Stimulated activated CD8-positive, alpha-beta memory T cell treated with anti-CD3 and anti-CD28 coated beads, Interleukin-7, amount 100 ng/mL, for 1 hour (primary cell): Measurements from ENCODE around the gene TSC1.
A peak's percentile ranks its signal among the peaks of the same experiment; 100 is the strongest.
"Not testable (repeated sequence)": the region's sequence is repeated elsewhere in the genome, so short reads cannot be mapped to it uniquely, and the experiment has no call there.

Experiments
- DNase-seq, 2 donors: peaks; one replicate each; pipeline ENCODE4 v3.0.0-alpha.2; 2020; ENCODE audit warnings: low read depth in 2 of 2

Gene TSC1

DNA sequence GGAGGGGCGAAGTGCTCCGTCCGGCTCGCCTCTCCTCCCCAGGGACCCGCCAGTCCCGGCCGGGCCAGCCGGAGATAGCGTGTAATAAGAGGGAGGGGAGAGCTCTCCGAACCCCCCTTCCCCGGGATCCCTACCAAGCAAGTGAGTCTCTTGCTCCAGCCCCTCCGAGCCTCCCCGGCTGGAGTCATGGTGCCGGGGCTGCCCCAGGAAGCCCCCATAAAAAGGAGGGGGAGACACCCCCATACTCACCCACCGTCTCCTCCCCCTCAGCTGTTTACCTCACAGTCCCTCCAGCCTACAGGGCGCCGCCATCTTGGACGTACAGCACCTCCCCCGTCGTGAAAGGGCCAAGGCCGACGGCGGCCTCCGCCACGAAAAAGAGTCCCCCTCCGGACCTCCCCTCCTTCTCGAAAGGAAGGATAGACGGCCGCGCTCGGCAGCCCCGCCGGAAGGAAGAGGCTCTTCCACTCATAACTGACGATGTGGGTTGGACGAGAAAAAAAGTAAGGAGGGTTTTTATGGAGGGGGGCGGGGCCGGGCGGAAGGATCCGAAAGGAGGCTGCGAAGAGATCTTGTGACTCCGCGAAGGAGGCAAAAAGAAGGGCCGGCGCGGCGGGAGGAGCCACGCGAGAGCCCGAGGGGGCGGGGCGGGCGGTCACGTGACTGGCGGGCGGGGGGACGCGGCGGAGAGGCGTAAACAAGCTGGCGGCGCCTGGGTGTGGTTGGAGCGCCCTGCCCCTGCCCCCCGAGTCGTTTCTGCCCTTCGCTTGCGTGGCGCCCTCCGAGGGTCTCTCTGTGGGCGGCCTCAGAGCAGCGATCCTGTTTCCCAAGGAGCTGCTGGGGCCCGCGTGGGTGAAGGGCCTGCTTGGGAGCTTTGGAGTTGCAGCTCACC is at the start of gene TSC1:
TSC1 (minus strand) TSS at position 323 of the 892 bp plus-strand sequence. CDS start 15,744 bp downstream, outside the sequence.
- DNase-seq, result peak; percentile 98

DNA sequence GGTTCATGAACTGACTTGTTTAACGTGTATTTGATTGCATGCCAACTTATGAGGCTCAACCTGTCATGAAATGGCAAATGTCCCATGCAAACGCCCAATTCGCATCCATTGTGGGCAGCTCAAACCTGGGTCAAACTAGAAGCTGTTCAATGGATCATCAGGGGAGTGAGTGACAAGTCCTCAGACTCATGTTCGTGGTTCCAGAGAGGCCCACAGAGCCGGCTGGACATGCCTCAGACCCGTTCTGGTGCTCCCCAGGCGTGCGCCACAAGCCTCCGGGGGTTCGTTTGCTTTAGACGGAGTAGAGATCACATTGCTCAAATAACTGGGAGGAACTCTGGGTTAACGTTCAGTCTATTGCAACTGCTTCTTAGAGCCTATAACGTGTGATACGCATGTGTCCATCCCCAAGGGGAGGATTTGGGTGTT is 49.1 kb upstream of the TSC1 start:
- DNase-seq, result no peak

GRCh38 chr9:132991351-132992300 is 47.2 kb upstream of the TSC1 start:
- DNase-seq, result no peak

GRCh38 chr9:132990781-132991180 is 46.4 kb upstream of the TSC1 start:
- no peak for DNase-seq

DNA sequence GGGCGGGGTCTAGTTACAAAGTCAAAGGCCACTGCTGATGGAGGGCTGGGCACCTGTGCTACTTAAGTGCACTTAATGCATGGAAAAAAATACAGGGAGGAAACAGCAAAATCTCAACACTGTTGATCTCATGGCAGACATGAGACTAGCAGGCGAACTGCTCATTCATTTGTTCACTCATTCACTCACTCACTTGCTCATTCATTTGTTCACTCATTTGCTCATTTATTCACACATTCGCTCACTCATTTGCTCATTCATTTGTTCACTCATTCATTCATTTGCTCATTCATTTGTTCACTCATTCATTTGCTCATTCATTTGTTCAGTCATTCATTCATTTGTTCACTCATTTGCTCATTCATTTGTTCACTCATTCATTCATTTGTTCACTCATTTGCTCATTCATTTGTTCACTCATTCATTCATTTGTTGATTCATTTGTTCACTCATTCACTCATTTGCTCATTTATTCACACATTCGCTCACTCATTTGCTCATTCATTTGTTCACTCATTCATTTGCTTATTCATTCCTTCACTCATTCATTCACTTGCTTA is 45.7 kb upstream of the TSC1 start:
- not testable (repeated sequence) for DNase-seq

DNA sequence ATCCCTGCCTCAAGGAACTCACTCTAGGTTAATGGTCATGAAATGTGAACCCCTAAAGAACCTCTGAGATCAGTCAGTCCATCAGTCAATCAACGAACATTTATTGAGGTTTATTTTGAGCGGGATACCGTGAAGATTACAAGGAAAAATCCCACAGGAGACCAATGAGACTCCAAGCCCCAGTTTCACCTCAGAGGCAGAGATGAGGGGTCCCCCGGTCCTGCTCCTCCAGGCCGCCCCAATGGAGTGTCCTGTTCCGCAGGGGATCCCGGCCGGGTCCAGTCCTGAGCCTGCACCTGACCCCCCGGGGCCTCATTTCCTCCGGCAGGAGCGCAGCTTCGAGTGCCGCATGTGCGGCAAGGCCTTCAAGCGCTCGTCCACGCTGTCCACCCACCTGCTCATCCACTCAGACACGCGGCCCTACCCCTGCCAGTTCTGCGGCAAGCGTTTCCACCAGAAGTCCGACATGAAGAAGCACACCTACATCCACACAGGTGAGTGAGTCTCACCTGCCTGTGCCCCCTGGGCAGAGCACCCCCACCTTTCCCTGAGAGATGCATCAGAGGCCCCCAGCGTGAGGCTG is 45.1 kb upstream of the TSC1 start:
- no peak for DNase-seq

DNA sequence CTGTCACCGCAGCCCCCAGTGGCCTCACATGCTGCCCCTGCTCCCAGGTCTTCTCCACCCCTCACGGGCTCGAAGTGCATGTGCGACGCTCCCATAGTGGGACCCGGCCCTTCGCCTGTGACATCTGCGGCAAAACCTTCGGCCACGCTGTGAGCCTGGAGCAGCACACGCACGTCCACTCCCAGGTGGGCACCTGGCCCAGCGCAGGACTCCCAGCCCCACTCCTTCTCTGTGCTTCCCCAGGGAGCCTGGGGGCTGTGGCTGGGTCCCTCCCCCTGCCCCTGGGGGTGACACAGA is 44.5 kb upstream of the TSC1 start:
- no peak for DNase-seq

- DNase-seq, result no peak
These were observed 44.0 kb upstream of the TSC1 start for GRCh38 chr9:132988244-132989013.

DNA sequence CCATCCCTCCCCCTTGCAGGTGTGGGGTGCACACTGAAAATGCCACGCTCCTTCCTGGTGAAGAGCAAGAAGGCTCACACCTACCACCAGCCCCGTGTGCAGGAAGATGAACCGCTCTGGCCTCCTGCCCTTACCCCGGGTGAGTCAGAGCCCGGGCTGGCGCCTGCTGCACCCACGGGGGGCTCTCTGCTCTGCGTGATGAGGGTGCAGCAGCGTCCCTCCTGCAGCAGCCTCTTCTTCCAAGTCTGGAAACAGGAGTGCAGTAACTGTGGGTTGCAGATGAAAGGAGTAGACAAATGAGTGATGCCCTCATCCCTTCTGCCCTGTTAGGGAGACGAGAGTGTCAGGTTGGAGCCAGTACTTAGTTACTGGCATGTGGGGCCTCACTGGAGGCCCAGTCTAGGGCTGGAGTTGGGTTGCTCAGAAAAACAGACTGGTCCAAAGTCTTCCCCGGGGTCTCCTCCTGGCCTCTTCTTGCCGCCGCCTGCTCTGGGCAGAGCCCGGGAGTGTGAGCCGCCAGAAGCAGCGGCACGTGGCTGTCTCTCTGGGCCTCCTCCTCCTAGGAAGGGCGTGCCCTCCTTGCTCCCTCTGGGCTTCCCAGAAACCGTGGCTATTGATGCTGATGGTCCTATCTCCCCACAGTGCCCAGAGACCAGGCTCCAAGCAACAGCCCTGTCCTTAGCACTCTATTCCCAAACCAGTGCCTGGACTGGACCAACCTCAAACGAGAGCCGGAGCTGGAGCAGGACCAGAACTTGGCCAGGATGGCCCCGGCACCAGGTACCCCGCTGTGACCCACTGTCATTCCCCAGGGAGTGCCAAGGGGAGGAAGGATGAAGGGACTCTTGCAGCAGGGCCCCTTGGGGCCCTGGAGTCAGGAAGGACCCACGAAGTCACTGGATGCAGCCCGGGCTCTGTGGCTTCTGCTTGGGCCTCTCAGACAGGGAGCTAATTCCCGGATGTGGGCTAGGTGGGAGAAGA is 42.5 kb upstream of the TSC1 start:
- DNase-seq, result no peak

GRCh38 chr9:132986114-132986513 is 41.7 kb upstream of the TSC1 start:
- no peak for DNase-seq

- DNase-seq, result no peak
These were observed 41.1 kb upstream of the TSC1 start for GRCh38 chr9:132985489-132985888.

- no peak for DNase-seq
These were observed 40.6 kb upstream of the TSC1 start for GRCh38 chr9:132985071-132985350.

DNA sequence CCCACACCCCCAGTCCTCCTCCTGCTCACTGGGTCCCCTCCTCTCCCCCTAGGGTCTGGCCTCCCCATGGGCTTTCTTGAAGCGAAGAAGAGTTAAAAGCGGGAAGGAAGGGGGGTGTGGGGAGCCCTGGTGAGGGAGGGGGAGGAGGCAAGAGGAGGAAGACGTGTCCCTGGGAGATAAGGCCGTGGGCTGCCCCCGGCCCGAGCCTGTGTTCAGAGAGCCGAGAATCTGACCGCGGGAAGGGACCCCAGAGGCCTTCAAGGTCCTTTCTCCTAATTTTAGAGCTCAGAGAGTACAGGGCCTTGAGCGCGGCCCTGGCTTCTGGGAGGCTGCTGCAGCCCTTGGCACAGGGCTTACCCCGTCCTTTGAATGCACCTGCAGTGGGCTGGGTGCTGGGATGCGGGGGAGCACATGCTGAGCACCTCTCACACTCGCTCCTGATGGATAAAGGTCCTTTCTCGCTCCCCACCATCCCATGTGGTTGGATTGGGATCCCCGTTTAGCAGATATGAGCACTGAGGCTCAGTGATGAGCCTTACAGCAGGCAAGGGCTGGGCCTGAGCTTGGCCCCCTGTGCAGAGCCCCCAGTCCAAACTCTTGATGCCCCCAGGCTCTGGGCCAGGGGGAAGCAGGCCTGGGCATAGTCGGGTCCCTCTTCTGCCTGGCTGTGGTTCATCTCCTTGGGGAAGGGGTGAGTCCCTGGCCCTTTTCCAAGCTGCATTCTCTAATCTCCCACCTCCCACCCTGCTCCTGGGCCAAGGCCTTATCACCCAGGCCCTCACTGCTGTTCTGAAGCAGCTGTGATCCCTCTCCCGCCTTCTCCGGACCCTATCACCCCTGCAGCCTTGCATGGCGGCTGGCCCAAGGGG is 40.0 kb upstream of the TSC1 start:
- DNase-seq, result no peak

DNA sequence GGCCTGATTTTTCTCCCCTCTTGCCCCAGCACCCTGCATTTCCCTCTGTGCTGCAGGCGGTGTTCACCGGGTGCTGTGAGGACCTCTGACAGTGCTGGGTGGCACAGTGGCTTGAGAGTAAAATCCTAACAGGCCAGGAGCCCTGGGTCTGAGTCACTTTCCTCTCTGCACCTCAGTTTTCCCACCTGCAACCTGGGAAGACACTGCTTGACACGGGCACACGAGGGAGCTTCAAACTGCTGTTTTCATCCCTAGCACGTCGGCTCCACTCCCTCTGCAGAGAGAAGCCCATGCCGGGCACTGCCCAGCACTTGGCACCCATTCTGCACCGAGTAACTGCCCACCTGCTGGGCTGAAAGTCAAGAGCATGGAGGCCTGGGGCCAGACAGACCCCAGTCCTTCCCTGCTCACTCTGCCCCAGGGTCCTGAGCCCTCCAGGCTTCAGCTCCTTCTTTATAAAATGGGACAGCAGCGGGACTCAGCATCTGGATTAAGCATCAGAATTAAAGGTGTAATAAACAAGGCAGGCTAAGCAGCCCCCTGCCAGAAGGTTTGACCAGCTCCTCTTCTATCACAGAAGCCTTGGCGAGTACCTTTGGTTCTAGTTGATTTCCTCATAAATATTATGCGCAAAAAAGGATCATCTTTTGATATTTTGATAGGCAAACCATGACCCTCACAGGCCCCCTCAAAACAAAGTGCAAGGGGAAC is 39.2 kb upstream of the TSC1 start:
- DNase-seq, result no peak

GRCh38 chr9:132982458-132982857 is 38.0 kb upstream of the TSC1 start:
- no peak for DNase-seq

- DNase-seq, result no peak
These were observed 35.7 kb upstream of the TSC1 start for GRCh38 chr9:132980157-132980556.

GRCh38 chr9:132978451-132979131 is 34.2 kb upstream of the TSC1 start, which contains the start of gene GFI1B:
Gene GFI1B, plus strand, starts transcription at chr9:132978694. Its CDS starts 7,985 bp downstream, at chr9:132986679.
- DNase-seq, result no peak

DNA sequence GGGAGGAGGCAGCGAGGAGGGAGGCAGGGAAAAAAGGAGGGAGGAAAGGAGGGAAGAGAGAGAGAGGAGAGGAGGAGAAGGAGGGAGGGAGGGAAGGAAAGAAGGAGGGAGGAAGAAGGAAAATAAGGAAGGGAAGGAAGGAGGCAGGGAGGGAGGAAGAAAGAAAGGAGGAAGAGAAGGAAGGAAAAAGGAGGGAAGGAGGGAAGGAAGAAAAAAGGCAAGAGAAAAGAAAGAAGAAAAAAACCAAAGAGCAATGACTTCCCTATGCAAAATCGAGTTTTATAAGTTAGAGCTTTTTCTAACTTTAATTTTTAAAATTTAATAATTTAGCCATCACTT is 33.7 kb upstream of the TSC1 start:
- DNase-seq, result no peak
